ENCODE measurements around the gene PAFAH2.

DNA sequence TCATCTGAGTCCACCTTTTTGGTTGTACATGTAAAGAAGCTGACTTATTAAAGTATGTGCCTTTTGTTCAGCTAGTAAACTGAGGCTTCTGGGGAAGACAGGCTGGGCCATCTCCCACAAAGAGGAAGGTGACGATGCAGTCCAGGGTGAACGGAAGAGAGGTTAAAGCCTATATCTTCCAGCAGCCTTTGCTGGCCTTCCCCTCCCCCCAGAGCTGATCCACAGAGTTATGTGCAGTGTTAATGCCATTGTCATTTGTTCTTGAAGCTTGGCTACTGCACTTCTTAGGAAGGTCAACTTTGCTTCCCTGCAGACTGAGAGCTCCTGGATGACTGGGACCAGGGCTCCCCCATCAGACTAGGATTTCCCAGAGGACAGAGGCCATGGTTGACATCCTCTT lies 45.9 kb upstream of the PAFAH2 start:
- TF ChIP-seq, protein P1, sequence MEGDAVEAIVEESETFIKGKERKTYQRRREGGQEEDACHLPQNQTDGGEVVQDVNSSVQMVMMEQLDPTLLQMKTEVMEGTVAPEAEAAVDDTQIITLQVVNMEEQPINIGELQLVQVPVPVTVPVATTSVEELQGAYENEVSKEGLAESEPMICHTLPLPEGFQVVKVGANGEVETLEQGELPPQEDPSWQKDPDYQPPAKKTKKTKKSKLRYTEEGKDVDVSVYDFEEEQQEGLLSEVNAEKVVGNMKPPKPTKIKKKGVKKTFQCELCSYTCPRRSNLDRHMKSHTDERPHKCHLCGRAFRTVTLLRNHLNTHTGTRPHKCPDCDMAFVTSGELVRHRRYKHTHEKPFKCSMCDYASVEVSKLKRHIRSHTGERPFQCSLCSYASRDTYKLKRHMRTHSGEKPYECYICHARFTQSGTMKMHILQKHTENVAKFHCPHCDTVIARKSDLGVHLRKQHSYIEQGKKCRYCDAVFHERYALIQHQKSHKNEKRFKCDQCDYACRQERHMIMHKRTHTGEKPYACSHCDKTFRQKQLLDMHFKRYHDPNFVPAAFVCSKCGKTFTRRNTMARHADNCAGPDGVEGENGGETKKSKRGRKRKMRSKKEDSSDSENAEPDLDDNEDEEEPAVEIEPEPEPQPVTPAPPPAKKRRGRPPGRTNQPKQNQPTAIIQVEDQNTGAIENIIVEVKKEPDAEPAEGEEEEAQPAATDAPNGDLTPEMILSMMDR (IDR thresholded peaks at IDR 0.05; ENCODE audit: insufficient read depth, low read length, poor library complexity, severe bottlenecking): no peak
- no peak for TF ChIP-seq EZH2phosphoT487 (conservative IDR thresholded peaks at IDR 0.05; ENCODE audit: low read length)
